ENCODE data around the gene ADGRL2. TPM values are rescaled to one million over a fixed set of nuclear protein-coding genes. Genes with fewer than 3 reads are reported as not detected.
A peak's percentile ranks its signal among the peaks of the same experiment; 100 is the strongest.

The ADGRL2 gene
- total and polyA plus RNA-seq, 2 experiments from 2014 or later = 38.2 to 90.3 TPM

DNA sequence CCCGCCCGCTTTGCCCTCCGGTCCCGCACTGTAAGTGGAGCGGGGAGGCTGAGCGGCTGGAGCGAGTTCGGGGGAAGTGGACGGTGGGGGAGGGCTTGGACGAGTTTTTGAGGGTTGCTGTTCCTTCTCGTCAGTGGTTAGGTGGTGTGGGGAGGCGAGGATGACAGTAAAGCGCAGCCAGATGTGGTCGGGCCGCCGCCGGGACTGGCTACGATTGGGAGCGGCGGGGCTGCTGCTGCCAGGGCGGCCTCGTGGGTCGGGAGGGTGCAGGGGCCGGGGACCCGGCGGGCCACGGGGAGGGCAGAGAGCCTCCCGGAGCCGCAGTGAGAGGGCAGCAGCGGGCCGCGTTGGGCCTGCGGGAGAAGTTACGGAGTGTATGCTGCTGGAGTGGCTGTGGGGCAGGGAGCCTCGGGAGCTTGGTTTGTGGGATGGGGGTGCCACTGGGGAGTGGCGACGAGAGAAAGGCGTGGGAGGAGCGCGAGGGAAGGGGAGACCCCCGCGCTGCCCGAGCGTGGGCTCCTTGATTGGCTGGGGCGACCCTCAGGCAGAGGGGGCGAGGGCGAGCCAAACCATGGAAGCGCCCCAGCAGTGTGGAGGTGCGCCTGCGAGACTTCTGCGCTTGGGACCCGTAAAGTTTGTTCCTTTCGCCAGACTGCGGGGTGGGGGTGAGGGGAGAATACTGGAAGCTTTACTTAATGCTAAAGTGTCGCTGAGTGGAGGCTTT, 2.1 kb downstream of the ADGRL2 start (continued):
- TF ChIP-seq, protein P1, sequence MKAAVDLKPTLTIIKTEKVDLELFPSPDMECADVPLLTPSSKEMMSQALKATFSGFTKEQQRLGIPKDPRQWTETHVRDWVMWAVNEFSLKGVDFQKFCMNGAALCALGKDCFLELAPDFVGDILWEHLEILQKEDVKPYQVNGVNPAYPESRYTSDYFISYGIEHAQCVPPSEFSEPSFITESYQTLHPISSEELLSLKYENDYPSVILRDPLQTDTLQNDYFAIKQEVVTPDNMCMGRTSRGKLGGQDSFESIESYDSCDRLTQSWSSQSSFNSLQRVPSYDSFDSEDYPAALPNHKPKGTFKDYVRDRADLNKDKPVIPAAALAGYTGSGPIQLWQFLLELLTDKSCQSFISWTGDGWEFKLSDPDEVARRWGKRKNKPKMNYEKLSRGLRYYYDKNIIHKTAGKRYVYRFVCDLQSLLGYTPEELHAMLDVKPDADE (IDR thresholded peaks at IDR 0.05) = no peak
- no peak for TF ChIP-seq ZNF331 (CRISPR knock-in tag; IDR thresholded peaks at IDR 0.05; ENCODE audit: low read depth)
- no peak for TF ChIP-seq JUNB (IDR thresholded peaks at IDR 0.05; ENCODE audit: unreplicated experiment)
- TF ChIP-seq REST (IDR thresholded peaks at IDR 0.05; ENCODE audit: unreplicated experiment) = no peak
- TF ChIP-seq POLR2AphosphoS5 (IDR thresholded peaks at IDR 0.05; ENCODE audit: low read depth) = peak; percentile 12; the same call in 1 of the 2 replicates

DNA sequence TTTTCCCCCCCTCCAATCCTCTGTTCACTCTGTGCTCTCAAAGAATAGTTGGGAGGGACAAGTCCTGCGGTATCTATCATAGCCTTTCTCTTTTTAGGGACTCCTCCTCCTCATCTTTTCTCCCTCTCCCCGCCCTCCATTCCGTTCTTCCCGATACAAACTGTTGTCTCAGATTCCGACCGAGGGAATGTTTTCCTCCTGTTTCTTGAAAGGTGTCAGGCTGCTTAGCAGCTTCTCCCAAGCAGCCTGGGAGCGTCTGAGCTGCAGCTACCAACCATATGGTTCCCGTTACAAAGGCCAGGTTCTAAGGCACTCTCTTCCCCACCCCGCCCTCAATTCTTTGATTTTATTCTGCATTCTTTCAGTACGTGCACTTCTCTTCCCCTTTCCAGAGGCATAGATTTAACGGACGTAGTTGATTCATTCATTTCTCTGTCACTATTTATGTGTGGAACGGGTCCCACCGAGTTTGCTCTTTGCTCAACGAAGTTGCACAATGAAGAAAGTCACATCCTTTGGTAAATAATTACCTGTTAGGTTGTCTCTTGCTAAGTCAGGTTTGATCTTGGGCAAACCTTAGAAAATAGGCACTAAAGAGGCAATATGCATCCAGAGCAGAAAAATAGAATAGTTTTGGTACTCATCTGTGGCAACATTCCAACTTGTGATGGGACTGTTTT, 2.8 kb downstream of the ADGRL2 start:
- no peaks in the 10 kb centered on the region for H3K9me2 ChIP-seq (ENCODE audit: insufficient read depth)
- peak overlapping the region; percentile 89 for H3K4me3 Mint-ChIP-seq
- H3K36me3 Mint-ChIP-seq (ENCODE audit: low read depth) = no peaks in the 10 kb centered on the region; the same call in 2 of the 3 replicates
- peaks cover 1% of the 10 kb centered on the region; the same call in 1 of the 2 replicates for H3K27me3 ChIP-seq (ENCODE audit: insufficient read depth)
- H4K20me1 ChIP-seq (replicated peaks; ENCODE audit: insufficient read depth) = no peaks in the 10 kb centered on the region; the same call in none of the 2 replicates
- H2AFZ ChIP-seq = no peak overlapping the region
- DNase-seq (ENCODE audit: low spot score) (peak; percentile 67), ATAC-seq (peak; percentile 12)
- H3K9me3 Mint-ChIP-seq = peaks cover 2% of the 10 kb centered on the region; the same call in 1 of the 3 replicates
- H3K36me3 ChIP-seq (ENCODE audit: insufficient read depth) = no peaks in the 10 kb centered on the region
- no peak overlapping the region for H3K27ac ChIP-seq (ENCODE audit: low read depth)
- peak overlapping the region; percentile 80 for H3K4me3 ChIP-seq
- H3K27me3 Mint-ChIP-seq (ENCODE audit: insufficient read depth, low read depth, poor library complexity) = peaks cover 2% of the 10 kb centered on the region
- H3K4me2 ChIP-seq = peak overlapping the region; percentile 84
- H3K4me1 Mint-ChIP-seq = peaks cover 45% of the 10 kb centered on the region
- H3K4me1 ChIP-seq (ENCODE audit: insufficient read depth) = peaks cover 52% of the 10 kb centered on the region
- no peaks in the 10 kb centered on the region for H3F3A ChIP-seq (replicated peaks; ENCODE audit: low read depth)
- peaks cover 64% of the 10 kb centered on the region for H3K79me2 ChIP-seq (replicated peaks; ENCODE audit: insufficient read depth)
- TF ChIP-seq ZNF114 (CRISPR knock-in tag; IDR thresholded peaks at IDR 0.05) (no peak), EZH2 (IDR thresholded peaks at IDR 0.05; ENCODE audit: low read depth, unreplicated experiment) (no peak), CTCF (conservative IDR thresholded peaks at IDR 0.05; ENCODE audit: low read depth in 2 of 2) (no peak), EZH2phosphoT487 (IDR thresholded peaks at IDR 0.05; ENCODE audit: unreplicated experiment) (no peak), REST (IDR thresholded peaks at IDR 0.05; ENCODE audit: unreplicated experiment) (no peak), ZNF331 (CRISPR knock-in tag; IDR thresholded peaks at IDR 0.05; ENCODE audit: low read depth) (no peak), JUNB (IDR thresholded peaks at IDR 0.05; ENCODE audit: unreplicated experiment) (no peak)
- H3K27ac Mint-ChIP-seq = no peak overlapping the region
